Glomerular visceral epithelial cell (primary cell): ENCODE measurements around the gene NEGR1.

ENCODE experiments used
- DNase-seq: peaks from one replicate; pipeline ENCODE4 v3.0.0-alpha.2; 2016; ENCODE audit errors: extremely low spot score

NEGR1 gene

DNA sequence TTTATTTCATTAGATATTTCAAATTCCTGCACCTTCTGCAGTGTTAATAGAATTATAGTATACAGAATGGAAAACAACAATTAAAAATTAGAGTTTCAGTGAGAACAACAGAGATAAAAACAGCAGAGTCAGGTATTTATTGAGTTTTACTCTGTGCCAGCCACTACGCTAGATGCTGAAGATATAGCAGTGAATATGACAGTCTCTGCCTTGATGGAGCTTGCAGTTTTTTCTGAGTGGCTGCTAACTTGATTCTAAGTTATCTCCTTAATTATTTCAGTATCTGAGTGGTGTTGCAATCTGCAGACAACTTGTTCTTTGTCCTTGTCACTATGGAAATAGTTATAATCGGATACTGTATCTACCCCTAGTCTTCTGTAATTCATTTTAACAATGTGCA is 817.2 kb downstream of the NEGR1 start:
- no peak for DNase-seq

DNA sequence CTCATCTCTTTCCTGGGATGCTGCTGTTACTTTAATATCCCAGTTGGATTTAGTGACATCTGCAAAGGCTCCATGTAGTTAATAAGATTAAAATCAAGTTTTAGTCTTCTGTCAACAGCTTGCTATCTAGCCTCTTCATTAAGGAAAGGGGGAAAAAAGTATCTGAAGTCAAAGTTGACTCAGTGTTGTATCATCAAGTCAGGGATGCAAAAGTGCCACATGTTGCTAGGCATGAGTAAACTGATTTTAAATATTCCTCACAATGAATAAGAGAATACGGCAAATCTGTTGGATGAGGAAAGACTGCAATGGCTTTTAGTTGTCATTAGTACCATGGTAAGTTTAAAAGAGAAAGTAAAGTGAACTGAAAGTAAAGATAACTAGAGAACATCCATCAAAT is 818.3 kb downstream of the NEGR1 start:
- DNase-seq: no peak

DNA sequence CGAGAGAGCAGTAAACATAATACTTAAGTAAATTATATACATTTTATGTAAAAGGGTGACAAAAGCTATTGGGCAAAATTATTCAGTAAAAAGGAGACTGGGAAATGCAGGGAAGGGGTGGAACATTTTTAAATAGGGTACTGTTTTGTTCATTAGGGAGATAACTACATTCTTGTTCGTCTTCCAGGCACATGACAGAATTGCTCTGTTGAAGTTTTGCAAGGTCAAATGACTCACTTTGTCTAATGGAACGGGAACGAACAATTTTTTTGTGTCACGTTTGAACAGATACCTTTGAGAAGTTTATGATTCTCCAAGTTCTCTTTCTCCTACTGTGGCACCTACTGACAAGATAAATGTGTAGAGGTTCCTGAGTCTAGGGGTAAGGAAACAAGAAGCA is 819.2 kb downstream of the NEGR1 start:
- no peak for DNase-seq

DNA sequence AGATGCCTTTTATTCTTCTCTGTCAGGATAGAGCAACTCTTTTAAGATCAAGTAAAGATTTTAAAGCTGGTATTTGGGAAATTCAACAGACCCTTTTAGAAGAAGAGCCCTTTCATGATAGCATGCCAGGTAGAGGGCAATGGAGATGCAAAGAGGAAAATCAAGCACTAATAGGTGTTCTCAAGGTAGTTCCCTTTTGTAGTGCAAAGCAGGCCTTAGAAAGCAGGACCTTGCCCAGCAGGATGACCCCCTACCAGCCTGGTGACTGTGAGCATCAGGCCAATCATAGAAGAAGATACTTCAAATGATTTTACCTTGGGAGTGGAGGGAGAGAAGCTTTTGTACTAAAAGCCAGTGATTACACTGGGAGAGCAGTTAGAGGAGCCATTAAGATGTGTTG is 820.1 kb downstream of the NEGR1 start:
- no peak for DNase-seq

DNA sequence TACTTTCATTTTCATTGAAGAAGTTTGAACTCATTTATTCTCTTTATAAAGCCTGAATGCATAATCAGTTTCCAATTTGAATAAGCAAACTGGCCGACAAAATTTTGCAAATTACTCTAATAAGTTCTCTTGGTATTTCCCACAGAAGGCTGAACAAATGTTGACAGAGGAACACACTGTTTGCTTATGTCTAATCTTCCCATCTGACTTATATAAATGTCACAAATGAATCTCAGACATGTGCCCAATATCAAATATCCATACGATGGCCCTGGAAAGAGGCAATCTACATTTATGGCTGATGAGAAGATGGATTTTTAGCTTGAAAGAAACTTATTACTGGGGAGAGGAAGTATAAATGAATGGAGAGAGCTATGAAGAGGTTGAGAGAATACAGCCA is 820.9 kb downstream of the NEGR1 start:
- no peak for DNase-seq

DNA sequence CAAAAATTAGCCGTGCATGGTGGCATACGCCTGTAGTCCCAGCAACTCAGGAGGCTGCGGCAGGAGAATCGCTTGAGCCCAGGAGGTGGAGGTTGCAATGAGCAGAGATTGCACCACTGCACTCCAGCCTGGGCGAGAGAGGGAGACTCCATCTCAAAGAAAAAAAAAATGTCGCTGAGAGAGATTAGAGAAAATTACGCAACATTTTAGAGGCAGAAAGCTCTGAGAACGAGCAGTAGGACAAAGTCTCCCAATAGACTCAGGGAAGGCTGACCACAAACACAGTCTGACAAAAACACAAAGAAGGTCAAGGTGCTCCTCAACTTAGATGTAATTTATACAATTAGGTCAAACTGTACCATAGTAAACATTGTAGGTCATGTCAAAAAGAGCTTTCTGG is 833.9 kb downstream of the NEGR1 start:
- DNase-seq: no peak

DNA sequence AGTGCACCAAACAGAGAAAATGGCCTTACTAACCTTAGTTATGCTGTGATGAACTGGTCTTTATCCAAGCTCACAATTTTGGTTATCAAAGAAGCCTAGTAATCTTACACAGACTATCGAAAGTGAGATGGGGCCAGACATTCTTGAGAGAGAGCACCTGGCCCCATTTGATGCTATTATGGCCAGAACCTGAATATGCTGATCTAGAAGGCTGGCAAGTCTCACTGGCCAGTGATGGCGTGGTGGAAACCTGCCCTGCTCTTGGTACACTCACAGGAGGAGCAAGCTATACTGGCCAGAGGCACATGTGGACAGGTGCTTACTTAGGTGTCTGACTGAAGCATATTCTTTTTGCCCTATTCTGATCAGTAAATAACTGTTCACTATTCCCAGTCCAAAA is 843.7 kb downstream of the NEGR1 start:
- no peak for DNase-seq

DNA sequence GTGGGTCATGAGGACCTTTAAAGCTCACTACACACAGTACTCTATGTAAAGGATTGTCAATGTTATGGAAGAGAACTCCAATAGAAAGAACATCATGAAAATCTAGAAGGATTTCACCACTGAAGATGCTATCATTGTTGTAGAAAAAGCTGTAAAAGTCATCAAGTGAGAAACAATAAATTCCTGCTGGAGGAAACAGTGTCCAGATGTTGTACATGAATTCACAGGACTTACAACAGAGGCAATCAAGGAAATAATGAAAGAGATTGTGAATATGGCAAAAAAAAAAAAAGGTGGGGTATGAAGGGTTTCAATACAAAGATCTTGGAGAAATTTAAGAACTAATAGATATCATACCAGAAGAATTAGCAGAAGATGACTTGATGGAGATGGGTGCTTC is 846.4 kb downstream of the NEGR1 start:
- no peak for DNase-seq

DNA sequence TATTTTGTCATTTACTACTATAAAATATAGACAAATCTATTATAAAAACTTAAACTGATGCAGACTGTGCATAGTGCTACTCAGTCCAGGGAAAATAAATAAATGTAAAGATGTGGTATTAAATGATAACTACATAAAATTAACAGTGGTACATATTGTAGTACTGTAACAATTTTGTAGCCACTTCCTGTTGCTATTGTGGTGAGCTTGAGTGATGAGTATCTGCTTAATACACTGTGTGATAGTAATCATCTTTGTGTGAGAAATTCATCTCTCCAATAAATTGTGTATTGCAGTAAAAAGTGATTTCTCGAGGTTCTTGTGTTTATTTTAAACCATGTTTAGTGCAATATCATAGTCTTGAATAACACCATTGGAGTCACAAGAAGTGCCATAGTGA is 848.1 kb downstream of the NEGR1 start:
- no peak for DNase-seq

DNA sequence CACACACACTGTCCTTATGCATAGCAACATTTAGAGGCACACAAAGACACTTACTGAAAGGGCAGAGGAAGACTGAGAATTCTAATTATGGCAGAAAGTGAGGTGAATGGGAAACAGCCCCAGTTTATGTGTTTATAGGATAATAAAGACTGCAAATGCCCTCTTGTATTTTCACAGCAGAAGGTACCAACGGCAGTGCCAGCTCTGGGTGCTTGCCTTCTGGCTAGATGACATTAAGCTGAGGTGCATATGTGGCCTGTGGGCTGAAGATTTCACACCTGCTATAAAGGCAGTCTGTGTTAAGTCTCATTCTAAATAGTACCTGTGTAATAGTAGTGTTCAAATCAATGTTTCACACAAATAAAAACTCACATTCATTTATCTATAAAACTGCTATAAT is 854.3 kb downstream of the NEGR1 start:
- DNase-seq: no peak

DNA sequence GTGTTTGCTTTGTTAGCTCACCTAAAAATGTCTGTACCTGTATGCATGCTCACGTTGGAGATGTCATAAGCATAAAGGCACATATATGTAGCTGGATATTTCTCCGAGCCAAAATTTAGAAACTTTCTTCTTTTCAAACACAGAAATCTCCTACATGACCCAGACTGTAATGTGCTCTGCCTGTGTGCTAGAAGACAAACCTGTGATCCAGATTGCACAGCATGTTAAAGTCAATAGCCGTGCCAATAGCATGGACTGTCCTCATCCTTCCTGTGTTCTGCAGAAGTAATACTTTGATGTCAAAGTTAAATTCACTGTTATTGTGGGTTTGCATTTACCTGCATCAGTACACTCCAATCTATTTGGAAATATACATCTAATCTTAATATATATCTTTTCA is 855.3 kb downstream of the NEGR1 start:
- DNase-seq: no peak

DNA sequence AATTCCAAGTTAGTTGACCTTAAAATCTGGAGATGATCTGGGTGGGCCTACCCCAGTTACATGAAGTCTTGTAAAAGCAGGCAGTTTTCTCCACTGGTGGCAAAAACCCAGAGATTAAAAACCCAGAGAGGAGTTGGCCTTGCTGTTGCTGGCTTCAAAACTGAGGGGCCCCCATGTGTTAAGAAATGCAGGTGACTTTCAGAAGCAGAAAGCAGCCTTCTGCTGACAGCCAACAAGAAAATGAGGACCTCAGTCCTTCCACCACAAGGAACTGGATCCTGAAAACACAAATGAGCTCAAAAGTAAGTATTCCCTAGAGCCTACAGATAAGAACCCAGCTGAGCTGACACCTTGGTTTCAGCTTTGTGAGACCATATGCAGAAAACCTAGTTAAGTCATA is 857.8 kb downstream of the NEGR1 start:
- DNase-seq: no peak

DNA sequence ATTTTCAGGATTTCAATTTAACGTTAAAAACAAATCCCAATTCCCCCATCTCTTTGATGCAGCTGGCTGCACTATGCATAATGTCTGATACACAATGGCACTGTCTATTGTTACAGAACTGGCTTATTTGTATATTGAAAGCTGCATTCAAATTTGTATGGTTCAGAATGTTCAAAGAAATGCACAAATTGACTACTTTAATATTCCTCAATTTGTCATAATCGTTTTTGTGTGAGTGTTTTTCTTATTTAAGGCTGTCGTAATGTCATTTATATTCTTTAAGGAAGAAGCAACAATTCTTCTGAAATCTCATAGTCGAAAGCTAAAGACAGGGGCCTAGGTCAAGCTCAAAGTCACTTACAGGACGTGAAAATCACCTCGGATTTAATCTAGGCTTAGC is 860.1 kb downstream of the NEGR1 start:
- DNase-seq: no peak

DNA sequence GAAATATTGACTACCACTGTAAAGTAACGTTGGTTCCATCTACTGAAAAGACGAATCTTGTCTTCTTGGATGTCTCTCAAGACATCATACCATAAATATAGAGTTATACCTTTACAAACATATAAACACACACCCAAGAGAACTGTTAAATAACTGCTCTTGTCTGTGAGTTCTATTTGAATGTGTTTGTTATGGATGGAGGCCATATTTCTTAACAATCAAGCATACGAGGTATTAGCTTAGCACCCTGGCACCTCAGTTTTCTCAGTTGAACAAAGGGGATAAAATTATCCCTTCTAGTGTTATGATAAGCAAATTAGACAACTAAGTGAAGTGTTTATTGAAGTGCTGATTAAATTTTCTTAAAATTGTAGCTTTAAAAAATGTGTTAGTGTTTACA is 864.9 kb downstream of the NEGR1 start:
- no peak for DNase-seq

DNA sequence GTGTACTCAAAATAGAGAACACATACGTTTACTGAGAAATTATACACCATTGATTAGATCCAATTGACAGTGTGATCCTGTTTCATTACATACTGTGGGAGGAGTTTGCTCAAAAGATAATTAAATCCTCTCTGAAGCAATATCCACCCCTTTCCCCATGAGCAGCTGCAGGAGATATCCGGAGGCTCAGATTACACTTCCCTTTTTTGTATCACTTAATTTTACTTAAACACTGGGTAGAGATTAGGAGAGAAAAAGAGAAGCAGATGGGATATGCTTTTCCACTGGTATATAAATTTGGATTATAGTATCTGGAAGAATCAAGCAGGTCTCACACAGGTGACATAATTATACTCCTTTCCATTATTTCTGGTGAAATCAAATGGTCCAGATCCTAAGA is 868.2 kb downstream of the NEGR1 start:
- DNase-seq: no peak

DNA sequence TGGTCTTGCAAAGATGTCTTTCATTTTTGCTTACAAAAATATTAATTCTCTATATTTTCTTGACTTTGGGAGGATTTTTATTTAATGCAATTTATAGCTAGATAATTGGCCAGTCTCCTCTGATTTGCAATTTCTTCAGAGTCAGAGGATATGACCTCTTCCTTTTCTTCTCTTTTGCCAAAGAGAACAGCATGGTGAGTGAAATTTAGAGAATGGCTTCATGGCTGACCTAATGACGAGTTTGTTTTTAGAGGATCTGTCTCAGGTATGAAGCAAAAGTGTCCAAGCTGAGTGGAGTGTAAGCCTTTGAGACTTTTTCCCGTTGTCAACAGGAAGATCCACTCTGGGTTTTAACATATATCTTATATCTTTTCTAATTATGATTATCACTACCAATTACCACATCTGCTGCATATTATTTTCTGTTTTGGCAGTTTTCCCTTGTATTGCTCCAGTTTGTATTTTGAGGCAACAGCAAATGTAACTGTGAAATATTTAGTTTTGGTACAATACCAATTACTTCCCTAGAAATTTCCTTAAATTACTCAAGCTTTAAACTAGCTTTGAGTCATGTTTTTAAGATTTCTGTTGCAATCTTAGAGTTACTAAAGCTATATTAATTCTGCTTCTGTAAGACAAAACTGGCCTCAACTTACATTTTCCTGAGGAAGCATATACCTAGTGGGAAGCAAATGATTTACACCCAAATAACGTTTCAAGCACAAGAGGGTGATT is 868.7 kb downstream of the NEGR1 start:
- DNase-seq: no peak

DNA sequence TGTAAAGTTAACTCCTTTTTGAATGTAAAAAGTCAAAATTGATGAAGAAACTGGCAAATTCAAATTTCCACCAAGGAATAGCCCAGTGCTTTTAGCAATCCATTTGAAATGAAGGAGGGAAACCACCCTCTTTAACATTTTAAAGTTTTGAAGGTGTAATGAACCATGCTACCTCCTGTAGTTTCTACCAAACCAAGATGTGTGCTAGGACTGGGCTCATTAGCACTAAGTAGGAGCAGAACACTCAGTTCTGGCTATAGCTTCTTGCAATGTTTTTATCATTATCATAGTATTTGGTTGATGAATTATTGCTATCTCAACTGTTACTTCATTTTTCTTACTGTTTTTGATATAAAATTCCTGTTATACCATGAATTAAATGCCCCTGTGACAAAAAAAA is 882.3 kb downstream of the NEGR1 start:
- no peak for DNase-seq

DNA sequence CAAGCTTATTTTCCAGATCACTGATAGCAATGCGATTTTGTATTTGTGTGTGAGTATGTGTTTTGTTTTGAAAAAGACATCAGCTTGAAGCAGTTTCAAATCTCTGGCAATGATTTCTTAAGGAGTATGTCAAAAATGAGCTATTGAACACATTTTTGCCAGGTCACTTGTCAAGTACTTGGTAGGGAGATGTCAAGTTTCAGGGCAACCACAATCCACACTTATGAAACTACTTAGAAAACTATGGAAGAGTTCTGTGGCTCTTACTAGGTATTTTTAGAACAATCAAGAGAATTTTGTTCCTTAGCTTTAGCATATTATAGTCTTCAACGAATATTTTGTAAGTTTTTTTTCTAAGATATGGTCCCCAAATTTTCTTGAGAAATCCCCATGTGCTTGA is 882.7 kb downstream of the NEGR1 start:
- DNase-seq: no peak

DNA sequence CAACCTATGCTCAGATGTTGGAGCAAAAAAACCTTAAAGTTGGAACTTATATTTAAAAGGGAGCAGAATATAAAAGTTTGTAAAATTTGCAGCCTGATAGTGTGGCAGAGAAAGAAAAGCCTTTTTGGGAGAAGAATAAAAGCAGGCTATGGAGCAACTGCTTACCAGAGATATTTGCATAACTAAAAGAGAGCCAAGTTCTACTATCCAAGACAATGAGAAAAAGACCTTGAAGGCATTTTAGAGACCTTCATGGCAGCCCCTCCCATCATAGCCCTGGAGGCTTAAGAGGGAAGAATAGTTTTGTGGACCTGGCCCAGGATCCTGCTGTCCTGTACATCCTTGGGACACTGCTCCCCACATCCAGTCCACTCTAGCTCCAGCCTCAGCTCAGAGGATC is 889.0 kb downstream of the NEGR1 start:
- no peak for DNase-seq

DNA sequence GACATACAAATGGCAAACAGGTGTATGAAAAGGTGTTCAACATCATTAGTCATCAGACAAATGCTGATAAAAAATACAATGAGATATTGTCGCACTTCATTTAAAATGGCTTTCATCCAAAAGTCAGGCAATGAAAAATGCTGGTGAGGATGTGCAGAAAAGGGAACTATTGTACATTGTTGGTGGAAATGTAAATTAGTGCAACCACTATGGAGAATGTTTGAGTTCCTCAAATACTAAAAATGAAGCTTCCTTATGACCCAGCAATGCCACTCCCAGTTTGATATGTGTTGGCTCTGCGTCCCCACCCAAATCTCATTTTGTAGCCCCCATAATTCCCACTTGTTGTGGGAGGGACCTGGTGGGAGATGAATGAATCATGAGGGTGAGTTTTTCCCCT is 891.8 kb downstream of the NEGR1 start:
- DNase-seq: no peak

DNA sequence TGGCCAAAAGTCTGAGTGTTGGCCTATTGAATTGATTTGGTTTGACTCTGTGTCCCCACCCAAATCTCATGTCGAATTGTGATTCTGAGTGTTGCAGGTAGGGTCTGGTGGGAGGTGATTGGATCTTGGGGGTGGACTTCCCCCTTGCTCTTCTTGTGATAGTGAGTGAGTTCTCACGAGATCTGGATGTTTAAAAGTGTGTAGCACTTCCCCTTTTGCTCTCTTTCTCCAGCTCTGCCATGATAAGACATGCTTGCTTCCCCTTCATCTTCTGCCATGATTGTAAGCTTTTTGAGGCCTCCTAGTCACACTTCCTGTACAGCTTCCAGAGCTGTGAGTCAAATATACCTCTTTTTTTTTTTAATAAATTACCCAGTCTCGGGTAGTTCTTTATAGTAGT is 904.5 kb downstream of the NEGR1 start:
- DNase-seq: no peak

DNA sequence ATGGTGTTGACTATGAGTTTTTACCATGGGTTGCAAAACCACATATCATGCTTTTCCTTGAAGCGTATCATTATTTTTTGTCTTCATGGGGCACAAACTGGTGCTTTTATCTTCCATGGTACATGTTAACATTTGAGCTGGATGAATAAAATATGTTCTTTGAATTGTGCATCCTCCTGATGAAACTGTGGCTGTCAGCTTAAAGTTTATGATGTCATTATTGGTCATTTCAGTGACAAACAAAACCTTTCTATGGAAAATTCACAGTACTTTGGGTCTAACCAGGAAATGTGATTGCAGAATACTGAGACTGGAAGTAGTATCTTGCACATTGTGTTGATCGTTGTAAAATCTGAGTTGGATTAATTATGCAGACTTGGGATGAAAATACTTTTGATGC is 909.8 kb downstream of the NEGR1 start:
- no peak for DNase-seq

DNA sequence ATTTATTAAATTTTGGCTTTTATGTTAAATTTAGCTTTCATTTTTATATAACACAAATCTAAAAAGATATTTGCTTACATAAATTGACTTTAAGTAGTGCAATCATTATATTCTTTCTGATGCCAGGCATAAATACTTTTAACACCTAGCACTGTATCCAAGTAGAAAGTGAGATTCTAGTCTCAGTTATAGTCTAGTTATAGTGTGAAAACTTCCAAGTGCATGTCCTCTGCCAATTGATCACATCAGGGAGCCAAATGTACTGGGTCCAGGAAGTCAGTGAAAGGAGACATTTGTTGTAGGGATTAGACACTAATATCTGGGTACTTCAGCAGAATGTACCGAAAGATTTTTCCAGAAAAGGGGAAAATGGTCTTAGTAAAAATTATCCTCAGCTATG is 910.8 kb downstream of the NEGR1 start:
- no peak for DNase-seq

DNA sequence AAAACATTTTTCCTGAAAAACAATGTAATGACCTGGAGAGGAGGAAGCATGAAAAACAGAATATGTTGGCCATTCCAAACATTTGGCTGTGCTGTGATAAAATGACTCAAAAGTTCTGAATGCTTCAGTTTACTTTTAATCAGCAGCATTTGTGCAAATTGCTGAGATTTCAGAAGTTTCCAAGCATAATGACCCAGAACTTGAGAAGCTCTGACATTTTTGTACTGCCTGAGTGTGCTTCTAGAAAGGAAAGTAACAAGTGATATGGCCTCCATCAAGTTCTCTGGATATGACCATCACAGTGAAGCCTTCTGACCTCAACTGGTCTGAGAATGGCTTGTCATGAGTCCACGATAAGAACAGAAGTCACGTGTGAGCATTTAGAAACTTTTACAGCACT is 918.1 kb downstream of the NEGR1 start:
- no peak for DNase-seq

DNA sequence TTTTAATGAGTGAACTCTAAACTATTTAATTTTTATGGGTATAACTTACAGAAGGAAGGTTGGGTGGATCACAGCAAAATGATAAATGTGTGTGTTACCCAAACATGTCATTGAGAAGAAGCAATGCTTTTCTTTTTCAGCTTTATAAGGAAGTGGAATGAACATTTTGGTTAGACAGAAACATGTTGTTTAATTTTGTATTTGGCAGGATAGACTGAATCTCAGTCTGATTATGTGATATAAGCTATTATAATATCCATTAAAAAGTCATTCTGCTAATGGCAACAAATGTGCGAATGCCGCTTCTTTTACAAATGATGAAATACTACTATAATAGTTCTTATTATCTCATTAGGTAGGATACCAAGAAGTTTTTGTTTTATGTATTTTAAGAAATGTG is 919.6 kb downstream of the NEGR1 start:
- DNase-seq: no peak
